Endothelial cell of umbilical vein (primary cell): ENCODE results near the gene NR2C1. TPM values are rescaled to one million over a fixed set of nuclear protein-coding genes. Genes with fewer than 3 reads are reported as not detected.
A peak's percentile ranks its signal among the peaks of the same experiment; 100 is the strongest.

Experiments used
- BruUV-seq: library from RNA; stranded (reverse); fragments of 400-500 nt; replicated peaks from 2 replicates; lab custom pipeline; 2021; lab: Mats Ljungman, UMichigan
- CTCF ChIA-PET: fragments of 300-600, 350-600 bp; sonication (Branson Sonifier 250); formaldehyde crosslinking; loops from one replicate; lab custom pipeline; 2021; ENCODE audit warnings: antibody characterized with exemption, inconsistent platforms; lab: Charles Lee
- POLR2A ChIA-PET: fragments of 300-600, 350-600 bp; sonication (Branson Sonifier 250); formaldehyde crosslinking; loops from one replicate; lab custom pipeline; 2021; ENCODE audit warnings: antibody characterized with exemption, inconsistent platforms; lab: Charles Lee
- DNase-seq: peaks from one replicate; pipeline ENCODE4 v3.0.0-alpha.2; 2011; ENCODE audit warnings: low read depth, low spot score
- FAIRE-seq: peaks from 2 replicates; lab custom pipeline; 2011; peaks lifted over from hg19 to GRCh38; lab: Jason Lieb, UNC
- H2AFZ ChIP-seq: 2 replicates; pipeline ENCODE4 v1.6.0; 2012; ENCODE audit warnings: low read depth, low read length, control low read depth, inconsistent platforms
- H3K27ac ChIP-seq: 2 replicates; pipeline ENCODE4 v1.5.1; 2011; ENCODE audit warnings: low read depth, mild to moderate bottlenecking, control low read depth, low read length, moderate library complexity; ENCODE audit not compliant: insufficient read depth
- H3K27me3 ChIP-seq, 2 experiments: 2 replicates each; pipeline versions ENCODE4 v1.6.0 to v1.6.1; 2011; ENCODE audit warnings: low read length in 2 of 2, mixed read lengths in 1 of 2; ENCODE audit not compliant: control insufficient read depth in 2 of 2, insufficient read depth in 2 of 2
- H3K36me3 ChIP-seq, 2 experiments: 2 replicates in 1 of 2; 3 replicates in 1 of 2; pipeline ENCODE4 v1.5.1; 2011; ENCODE audit warnings: low read length in 2 of 2, mild to moderate bottlenecking in 1 of 2, moderate library complexity in 1 of 2; ENCODE audit not compliant: control insufficient read depth in 2 of 2, insufficient read depth in 2 of 2; ENCODE audit errors: extremely low read depth in 1 of 2
- H3K4me1 ChIP-seq: 3 replicates; pipeline ENCODE4 v1.5.1; 2011; ENCODE audit warnings: mild to moderate bottlenecking, low read length; ENCODE audit not compliant: control insufficient read depth, insufficient read depth; ENCODE audit errors: extremely low read depth
- H3K4me2 ChIP-seq: 2 replicates; pipeline ENCODE4 v1.6.1; 2011; ENCODE audit warnings: low read length, control low read depth, mixed read lengths; ENCODE audit not compliant: insufficient read depth
- H3K4me3 ChIP-seq, 3 experiments: fragments of 200-600 bp in 1 of 3; sonication (generic), shearing (Covaris generic) in 1 of 3; replicated peaks in 1 of 3; 2 replicates each; pipeline ENCODE4 v1.5.1; 2011 to 2016; ENCODE audit warnings: control low read depth in 3 of 3, low read length in 3 of 3, mild to moderate bottlenecking in 2 of 3, inconsistent platforms in 1 of 3, low read depth in 1 of 3, moderate library complexity in 1 of 3; ENCODE audit not compliant: insufficient read depth in 1 of 3
- H3K79me2 ChIP-seq: 2 replicates; pipeline ENCODE4 v1.6.0; 2012; ENCODE audit warnings: low read length, inconsistent platforms; ENCODE audit not compliant: control insufficient read depth, insufficient read depth
- H3K9ac ChIP-seq: replicated peaks from 2 replicates; pipeline ENCODE3; 2011; ENCODE audit warnings: low read length, control low read depth; ENCODE audit not compliant: insufficient read depth; ENCODE audit errors: extremely low read depth
- H3K9me1 ChIP-seq: replicated peaks from 3 replicates; pipeline ENCODE4 v1.6.0; 2011; ENCODE audit warnings: mild to moderate bottlenecking, low read length; ENCODE audit not compliant: control insufficient read depth, insufficient read depth; ENCODE audit errors: extremely low read depth
- H3K9me3 ChIP-seq: replicated peaks from 2 replicates; pipeline ENCODE4 v1.5.1; 2012; ENCODE audit warnings: low read length, inconsistent platforms; ENCODE audit not compliant: control insufficient read depth, insufficient read depth
- H4K20me1 ChIP-seq: replicated peaks from 2 replicates; pipeline ENCODE3; 2011; ENCODE audit warnings: mild to moderate bottlenecking, low read length; ENCODE audit not compliant: control insufficient read depth, insufficient read depth; ENCODE audit errors: extremely low read depth
- EZH2 ChIP-seq: IDR thresholded peaks from 2 replicates; pipeline ENCODE4 v1.6.1; 2012; ENCODE audit warnings: borderline replicate concordance, low read depth, mild to moderate bottlenecking, moderate library complexity, low read length, inconsistent platforms; ENCODE audit not compliant: severe bottlenecking
- FOS ChIP-seq: IDR thresholded peaks from 2 replicates; pipeline ENCODE4 v1.6.1; 2011; ENCODE audit warnings: mild to moderate bottlenecking, low read length, moderate library complexity, borderline replicate concordance; ENCODE audit not compliant: insufficient read depth
- GATA2 ChIP-seq: IDR thresholded peaks from 2 replicates; pipeline ENCODE4 v1.7.0; 2011; ENCODE audit warnings: low read depth, mild to moderate bottlenecking, moderate library complexity, mixed read lengths, low read length; ENCODE audit not compliant: insufficient read length, insufficient read depth
- JUN ChIP-seq: IDR thresholded peaks from 2 replicates; pipeline ENCODE4 v1.6.1; 2011; ENCODE audit warnings: borderline replicate concordance, low read depth; ENCODE audit not compliant: insufficient read length, insufficient read depth
- MAX ChIP-seq: IDR thresholded peaks from 2 replicates; pipeline ENCODE4 v1.6.1; 2011; ENCODE audit not compliant: insufficient read depth, insufficient read length
- MYC ChIP-seq: IDR thresholded peaks from one replicate; pipeline ENCODE4 v1.6.1; 2011; ENCODE audit warnings: mild to moderate bottlenecking, low read depth, low read length
- POLR2A ChIP-seq: IDR thresholded peaks from 2 replicates; pipeline ENCODE4 v1.6.1; 2012; ENCODE audit warnings: low read depth, mild to moderate bottlenecking, control low read depth, low read length
- POLR2AphosphoS5 ChIP-seq: IDR thresholded peaks from 2 replicates; pipeline ENCODE4 v1.6.1; 2012; ENCODE audit warnings: low read depth, mild to moderate bottlenecking, control low read depth, low read length, moderate library complexity; ENCODE audit not compliant: insufficient read depth
- dilution Hi-C: fragments of 300-500 bp; cut with MboI; formaldehyde crosslinking; loops from one replicate; pipeline ENCODE4 v1.15.0; 2019; ENCODE audit warnings: low sequenced_read_pairs; ENCODE audit not compliant: extremely low pct_ligation_motif_present
- intact Hi-C: fragments of 100-400 bp; cut with micrococcal nuclease; formaldehyde crosslinking; loops from one replicate; pipeline ENCODE4 v1.10.0; 2022
- polyA plus RNA-seq, 4 experiments: library from polyadenylated mRNA; depleted of rRNA in 3 of 4; stranded (reverse) in 3 of 4; unstranded in 1 of 4; fragments of >200 nt; gene quantifications; 2 replicates each; pipeline versions ENCODE4 v1.2.1 to v1.2.3, GENCODE V29; 2011 to 2012; ENCODE audit warnings: missing spikeins in 1 of 4
- total RNA-seq: library from RNA; stranded (reverse); gene quantifications from 2 replicates; pipeline ENCODE4 v1.2.3, GENCODE V29; 2021
- TF ChIP-seq, protein P1 (sequence below), 2 donors: IDR thresholded peaks; 1 replicate in 1 of 2; 2 replicates in 1 of 2; pipeline ENCODE4 v1.5.1; 2011; ENCODE audit warnings: low read length in 2 of 2, mild to moderate bottlenecking in 2 of 2, moderate library complexity in 2 of 2, control low read depth in 1 of 2, inconsistent platforms in 1 of 2, low read depth in 1 of 2; ENCODE audit not compliant: insufficient read depth in 1 of 2; ENCODE audit errors: extremely low read depth in 1 of 2

NR2C1 gene
- total and polyA plus RNA-seq, 2 donors (not counting 3 experiments of a cell fraction or from before 2014, with no cell fraction given), result 21.0 to 37.7 TPM

GRCh38 chr12:95003213-95003920 lies 70.1 kb downstream of the NR2C1 start, which contains the start of gene NDUFA12:
NDUFA12 (minus strand) TSS chr12:95003697; CDS start chr12:95003680, 17 bp downstream.
- Histone ChIP-seq H3K27me3 (no peaks in the 10 kb centered on the region), H3K4me3 (peak within 1 kb of the TSS; percentile 66 to 89 (median 71)), H3K4me1 (peaks cover 6% of the 10 kb centered on the region), H3K4me2 (peak within 1 kb of the TSS; percentile 95), H2AFZ (peak within 1 kb of the TSS; percentile 84), H3K9me1 (no peaks in the 10 kb centered on the region), H3K9ac (peak within 1 kb of the TSS; percentile 86), H3K79me2 (peaks cover 33% of the 10 kb centered on the region), H3K9me3 (no peaks in the 10 kb centered on the region), H4K20me1 (no peaks in the 10 kb centered on the region), H3K36me3 (no peaks in the 10 kb centered on the region), H3K27ac (peak within 1 kb of the TSS; percentile 80)
- intact Hi-C loops (loop anchor here (1.0 kb wide), 1 partner anchor 214 kb away; the partner anchor contains the start of genes FGD6 and VEZT), dilution Hi-C loops (no loop called here)
- BruUV-seq, result TSS peak; percentile 66
- CTCF ChIA-PET, result interaction anchor here (0.8 to 1.6 kb wide), 4 partner anchors 10 to 901 kb away, joined by 3 to 6 read pairs (median 5); no protein-coding TSS in a partner anchor
- FAIRE-seq, result peak; percentile 95
- POLR2A ChIA-PET, result interaction anchor here (0.7 to 1.2 kb wide), 2 partner anchors 170 to 470 kb away, joined by 3 to 6 read pairs; partner anchors contain the start of gene METAP2
- no peak for TF ChIP-seq MAX
- peak; percentile 90 for TF ChIP-seq POLR2A
- no peak for TF ChIP-seq MYC
- TF ChIP-seq FOS, result no peak
- no peak for TF ChIP-seq JUN
- TF ChIP-seq, protein P1, sequence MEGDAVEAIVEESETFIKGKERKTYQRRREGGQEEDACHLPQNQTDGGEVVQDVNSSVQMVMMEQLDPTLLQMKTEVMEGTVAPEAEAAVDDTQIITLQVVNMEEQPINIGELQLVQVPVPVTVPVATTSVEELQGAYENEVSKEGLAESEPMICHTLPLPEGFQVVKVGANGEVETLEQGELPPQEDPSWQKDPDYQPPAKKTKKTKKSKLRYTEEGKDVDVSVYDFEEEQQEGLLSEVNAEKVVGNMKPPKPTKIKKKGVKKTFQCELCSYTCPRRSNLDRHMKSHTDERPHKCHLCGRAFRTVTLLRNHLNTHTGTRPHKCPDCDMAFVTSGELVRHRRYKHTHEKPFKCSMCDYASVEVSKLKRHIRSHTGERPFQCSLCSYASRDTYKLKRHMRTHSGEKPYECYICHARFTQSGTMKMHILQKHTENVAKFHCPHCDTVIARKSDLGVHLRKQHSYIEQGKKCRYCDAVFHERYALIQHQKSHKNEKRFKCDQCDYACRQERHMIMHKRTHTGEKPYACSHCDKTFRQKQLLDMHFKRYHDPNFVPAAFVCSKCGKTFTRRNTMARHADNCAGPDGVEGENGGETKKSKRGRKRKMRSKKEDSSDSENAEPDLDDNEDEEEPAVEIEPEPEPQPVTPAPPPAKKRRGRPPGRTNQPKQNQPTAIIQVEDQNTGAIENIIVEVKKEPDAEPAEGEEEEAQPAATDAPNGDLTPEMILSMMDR (IDR thresholded peaks at IDR 0.05; ENCODE audit: extremely low read depth in 1 of 2, insufficient read depth in 1 of 2, low read depth in 1 of 2, low read length in 2 of 2), result no peak
- no peak for TF ChIP-seq EZH2
- TF ChIP-seq GATA2, result no peak
- TF ChIP-seq POLR2AphosphoS5, result peak; percentile 90
- peak; percentile 97 for DNase-seq
